ENCODE data around the gene RIMKLA. TPM values are rescaled to one million over a fixed set of nuclear protein-coding genes. Genes with fewer than 3 reads are reported as not detected.

RIMKLA gene, protein sequence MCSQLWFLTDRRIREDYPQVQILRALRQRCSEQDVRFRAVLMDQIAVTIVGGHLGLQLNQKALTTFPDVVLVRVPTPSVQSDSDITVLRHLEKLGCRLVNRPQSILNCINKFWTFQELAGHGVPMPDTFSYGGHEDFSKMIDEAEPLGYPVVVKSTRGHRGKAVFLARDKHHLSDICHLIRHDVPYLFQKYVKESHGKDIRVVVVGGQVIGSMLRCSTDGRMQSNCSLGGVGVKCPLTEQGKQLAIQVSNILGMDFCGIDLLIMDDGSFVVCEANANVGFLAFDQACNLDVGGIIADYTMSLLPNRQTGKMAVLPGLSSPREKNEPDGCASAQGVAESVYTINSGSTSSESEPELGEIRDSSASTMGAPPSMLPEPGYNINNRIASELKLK
- 0.20 to 0.31 TPM (median 0.20 TPM) in 3 replicates for total RNA-seq

DNA sequence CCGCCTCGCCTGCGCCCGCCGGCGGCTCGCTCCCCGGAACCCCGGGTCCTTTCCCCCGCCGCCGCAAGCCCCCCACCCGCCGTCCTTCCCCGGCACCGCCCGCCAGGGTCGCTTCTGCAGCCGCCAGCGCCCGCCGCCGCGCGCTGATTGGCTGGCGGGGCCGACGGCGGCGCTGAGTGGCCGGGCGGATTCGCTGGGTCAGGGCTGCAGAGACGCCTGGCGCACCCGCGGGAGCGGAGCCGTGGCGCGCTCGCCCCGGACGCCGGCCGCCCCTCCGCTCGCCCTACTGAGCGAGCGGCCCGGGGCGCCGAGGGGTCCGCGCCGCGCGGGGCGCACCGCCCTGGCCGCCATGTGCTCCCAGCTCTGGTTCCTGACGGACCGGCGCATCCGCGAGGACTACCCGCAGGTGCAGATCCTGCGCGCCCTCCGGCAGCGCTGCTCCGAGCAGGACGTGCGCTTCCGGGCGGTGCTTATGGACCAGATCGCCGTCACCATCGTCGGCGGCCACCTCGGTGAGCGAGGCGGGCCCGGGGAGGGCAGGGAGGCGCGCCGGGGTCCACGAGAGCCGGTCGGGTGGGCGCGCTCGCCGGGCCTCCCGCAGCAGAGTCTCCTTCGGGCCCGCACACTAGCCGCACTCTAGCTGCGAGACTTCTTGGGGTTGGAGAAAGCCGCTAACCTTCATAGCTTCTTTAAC is at the start of gene RIMKLA:
Gene RIMKLA, plus strand, starts transcription at position 207 of the 694 bp plus-strand sequence. Its CDS starts 143 bp downstream, at position 350.
- TF ChIP-seq, protein P1, sequence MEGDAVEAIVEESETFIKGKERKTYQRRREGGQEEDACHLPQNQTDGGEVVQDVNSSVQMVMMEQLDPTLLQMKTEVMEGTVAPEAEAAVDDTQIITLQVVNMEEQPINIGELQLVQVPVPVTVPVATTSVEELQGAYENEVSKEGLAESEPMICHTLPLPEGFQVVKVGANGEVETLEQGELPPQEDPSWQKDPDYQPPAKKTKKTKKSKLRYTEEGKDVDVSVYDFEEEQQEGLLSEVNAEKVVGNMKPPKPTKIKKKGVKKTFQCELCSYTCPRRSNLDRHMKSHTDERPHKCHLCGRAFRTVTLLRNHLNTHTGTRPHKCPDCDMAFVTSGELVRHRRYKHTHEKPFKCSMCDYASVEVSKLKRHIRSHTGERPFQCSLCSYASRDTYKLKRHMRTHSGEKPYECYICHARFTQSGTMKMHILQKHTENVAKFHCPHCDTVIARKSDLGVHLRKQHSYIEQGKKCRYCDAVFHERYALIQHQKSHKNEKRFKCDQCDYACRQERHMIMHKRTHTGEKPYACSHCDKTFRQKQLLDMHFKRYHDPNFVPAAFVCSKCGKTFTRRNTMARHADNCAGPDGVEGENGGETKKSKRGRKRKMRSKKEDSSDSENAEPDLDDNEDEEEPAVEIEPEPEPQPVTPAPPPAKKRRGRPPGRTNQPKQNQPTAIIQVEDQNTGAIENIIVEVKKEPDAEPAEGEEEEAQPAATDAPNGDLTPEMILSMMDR (IDR thresholded peaks at IDR 0.05; ENCODE audit: unreplicated experiment): no peak
- Mint-ChIP-seq H3K27ac (no peak within 1 kb of the TSS), H3K4me3 (peak within 1 kb of the TSS; percentile 73), H3K4me1 (peaks cover 4% of the 10 kb centered on the region), H3K27me3 (ENCODE audit: low read depth) (peaks cover 82% of the 10 kb centered on the region), H3K36me3 (no peaks in the 10 kb centered on the region), H3K9me3 (no peaks in the 10 kb centered on the region)
- peak; percentile 35 to 73 for DNase-seq (ENCODE audit: low spot score in 2 of 2, unreplicated experiment in 2 of 2)

DNA sequence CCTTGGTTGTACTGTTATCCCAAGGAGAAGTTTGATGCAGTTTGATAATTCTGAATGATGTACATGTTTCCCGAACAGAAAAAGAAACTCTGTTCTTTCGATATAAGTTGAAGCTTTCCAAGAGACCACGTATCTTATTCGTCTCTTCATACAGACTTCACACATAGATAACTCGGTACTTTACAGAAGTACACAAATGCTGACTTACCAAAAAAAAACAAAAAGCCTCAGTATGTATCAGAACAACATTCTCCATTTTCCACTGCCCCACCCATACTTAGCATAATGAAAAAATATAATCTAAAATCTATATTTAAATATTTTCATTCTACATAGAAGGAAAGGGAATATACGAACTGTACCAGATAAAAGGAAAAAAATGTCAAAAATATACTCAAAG is 47.7 kb upstream of the RIMKLA start:
- no peak for DNase-seq (ENCODE audit: low spot score in 2 of 2, unreplicated experiment in 2 of 2)
- H3K27ac Mint-ChIP-seq: peak overlapping the region; percentile 95
- H3K27me3 Mint-ChIP-seq (ENCODE audit: low read depth): no peaks in the 10 kb centered on the region
- peak overlapping the region; percentile 89 for H3K4me3 Mint-ChIP-seq
- TF ChIP-seq, protein P1 (IDR thresholded peaks at IDR 0.05; ENCODE audit: unreplicated experiment): no peak
- no peaks in the 10 kb centered on the region for H3K36me3 Mint-ChIP-seq
- no peaks in the 10 kb centered on the region for H3K9me3 Mint-ChIP-seq
- H3K4me1 Mint-ChIP-seq: peaks cover 37% of the 10 kb centered on the region

DNA sequence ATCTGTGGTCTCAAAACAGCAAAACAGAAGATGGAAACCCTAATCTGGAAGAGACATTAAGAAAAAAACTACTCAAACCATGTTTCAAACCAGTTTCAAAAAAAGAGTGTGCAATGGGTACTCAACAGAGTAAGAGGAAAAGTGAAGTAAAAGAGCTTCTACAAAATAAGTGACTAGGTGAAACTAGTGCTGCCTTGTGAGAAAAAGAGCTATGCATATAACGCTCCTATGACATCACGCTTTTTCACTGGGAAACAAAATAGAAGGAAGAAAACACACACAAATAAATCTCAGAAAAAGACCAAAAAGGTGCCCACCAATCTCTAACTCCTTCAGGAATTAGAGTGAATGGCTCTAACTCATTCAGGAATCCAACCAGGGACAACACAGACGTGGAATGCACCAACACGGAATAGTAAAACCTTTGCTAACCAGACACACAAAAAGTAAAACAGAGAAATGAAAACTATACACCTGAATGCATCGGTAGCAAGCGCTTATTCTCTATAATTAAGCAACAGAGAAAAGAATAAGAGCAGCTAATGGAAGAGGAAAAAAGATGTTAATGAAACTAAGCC is 46.8 kb upstream of the RIMKLA start:
- Mint-ChIP-seq H3K4me1 (peaks cover 40% of the 10 kb centered on the region), H3K27me3 (ENCODE audit: low read depth) (no peaks in the 10 kb centered on the region), H3K9me3 (no peaks in the 10 kb centered on the region), H3K27ac (peak overlapping the region; percentile 95), H3K4me3 (peak overlapping the region; percentile 89), H3K36me3 (no peaks in the 10 kb centered on the region)
- TF ChIP-seq, protein P1 (IDR thresholded peaks at IDR 0.05; ENCODE audit: unreplicated experiment): no peak
- no peak for DNase-seq (ENCODE audit: low spot score in 2 of 2, unreplicated experiment in 2 of 2)

DNA sequence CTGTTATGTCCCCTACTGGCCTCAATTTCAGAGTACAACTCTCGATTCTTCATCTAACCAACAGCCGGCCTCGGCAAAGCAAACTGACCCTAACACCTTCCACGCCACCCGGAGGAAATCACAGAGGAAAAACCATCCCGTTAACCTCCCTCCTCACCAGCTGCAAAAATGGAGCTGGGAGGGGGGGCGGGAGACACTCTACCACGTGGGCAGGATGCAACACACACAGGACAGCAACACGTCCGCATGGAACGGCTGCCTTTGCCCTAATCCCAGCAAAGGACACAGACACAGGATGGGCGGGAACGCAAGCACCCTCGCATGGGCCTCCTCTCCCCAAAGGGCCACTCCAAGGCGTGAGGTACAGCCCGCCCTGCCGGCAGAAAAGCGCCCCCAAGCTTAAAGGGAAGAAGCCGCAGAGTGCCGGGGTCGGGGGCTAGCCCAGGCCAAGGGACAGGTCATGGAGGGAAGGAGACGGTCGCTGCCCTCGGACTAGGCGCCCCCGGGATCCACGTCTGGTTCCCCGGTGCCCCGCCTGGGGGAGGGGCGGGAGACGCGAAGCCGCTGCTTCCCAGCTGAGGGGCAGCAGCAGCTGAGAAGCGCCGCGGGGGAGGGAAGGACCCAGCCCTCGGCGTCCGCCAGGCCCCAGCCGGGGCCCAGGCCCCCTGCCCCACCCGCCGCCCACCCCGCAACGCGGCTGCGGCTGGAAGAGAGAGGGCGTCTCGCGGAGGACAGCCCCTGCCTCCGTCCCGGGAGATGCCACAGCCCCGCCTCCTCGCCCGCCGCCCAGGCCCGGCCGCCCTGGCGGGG is 46.1 kb upstream of the RIMKLA start:
- TF ChIP-seq, protein P1 (IDR thresholded peaks at IDR 0.05; ENCODE audit: unreplicated experiment): no peak
- Mint-ChIP-seq H3K27ac (peak overlapping the region; percentile 95), H3K27me3 (ENCODE audit: low read depth) (no peaks in the 10 kb centered on the region), H3K36me3 (no peaks in the 10 kb centered on the region), H3K4me3 (peak overlapping the region; percentile 89), H3K4me1 (peaks cover 43% of the 10 kb centered on the region), H3K9me3 (no peaks in the 10 kb centered on the region)
- peak in 1 of 2 experiments; percentile 38 for DNase-seq (ENCODE audit: low spot score in 2 of 2, unreplicated experiment in 2 of 2)
